GM18517 (cell line): Measurements from ENCODE around the gene CD151.

Experiments used
- ATAC-seq: cut with Tn5 transposase; IDR thresholded peaks from one replicate; pipeline ENCODE4 v1.9.1; 2021; ENCODE audit warnings: mild to moderate bottlenecking, moderate library complexity; ENCODE audit not compliant: unreplicated experiment

CD151 gene

DNA sequence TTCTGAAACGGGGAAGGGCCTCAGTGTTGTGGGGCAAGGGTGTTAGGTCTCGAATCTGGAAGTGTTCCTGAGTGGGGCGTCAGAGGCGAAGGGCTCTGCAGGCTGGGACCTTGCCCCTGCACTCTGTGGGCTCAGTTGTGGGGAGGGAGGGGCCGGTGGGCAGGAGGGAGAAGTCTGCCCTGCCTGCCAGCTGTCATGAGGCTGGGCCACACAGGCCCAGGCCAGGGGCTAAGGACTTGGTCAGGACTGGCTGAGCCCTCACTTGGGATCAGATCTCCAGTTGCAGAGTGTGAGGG lies 4.9 kb upstream of the CD151 start, which contains the start of gene CRACR2B:
CRACR2B (plus strand) TSS at position 23 of the 296 bp plus-strand sequence. CDS start 689 bp downstream, outside the sequence.
- no peak for ATAC-seq

- no peak for ATAC-seq
Measured at GRCh38 chr11:828506-829175, 4.1 kb upstream of the CD151 start.

DNA sequence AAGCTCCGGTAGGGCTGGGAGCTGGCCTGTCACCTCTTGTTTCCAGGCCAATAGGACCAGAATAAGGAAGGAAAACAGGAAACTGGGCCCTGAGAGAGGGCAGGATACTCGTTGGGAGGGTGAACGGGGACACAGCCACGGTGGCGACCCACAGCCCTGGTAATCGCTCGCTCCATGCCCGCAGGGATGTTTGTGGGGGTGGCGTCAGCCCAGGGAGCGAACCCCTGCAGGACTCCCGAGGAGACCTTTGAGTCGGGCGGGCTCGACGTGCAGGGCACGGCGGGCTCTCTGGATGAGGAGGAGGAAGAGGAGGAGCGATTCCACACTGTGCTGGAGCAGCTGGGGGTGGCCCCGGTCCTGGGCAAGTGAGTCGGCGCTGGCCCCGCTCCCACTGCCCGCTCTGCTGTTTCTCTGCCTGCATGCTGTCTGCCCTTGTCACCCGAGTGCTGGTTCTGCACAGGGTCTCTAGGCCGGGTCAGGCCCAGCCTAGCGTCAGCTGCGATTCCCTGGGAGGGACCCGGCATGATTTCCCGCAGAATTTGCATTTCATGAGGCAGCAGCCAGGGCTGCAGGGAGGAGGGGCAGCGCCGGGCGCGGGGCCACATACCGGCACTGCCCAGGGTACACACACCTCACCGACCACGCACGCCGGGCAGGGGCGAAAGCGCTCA lies 3.4 kb upstream of the CD151 start:
- ATAC-seq: no peak

- ATAC-seq: no peak
Measured at GRCh38 chr11:829847-830294, 2.9 kb upstream of the CD151 start.

DNA sequence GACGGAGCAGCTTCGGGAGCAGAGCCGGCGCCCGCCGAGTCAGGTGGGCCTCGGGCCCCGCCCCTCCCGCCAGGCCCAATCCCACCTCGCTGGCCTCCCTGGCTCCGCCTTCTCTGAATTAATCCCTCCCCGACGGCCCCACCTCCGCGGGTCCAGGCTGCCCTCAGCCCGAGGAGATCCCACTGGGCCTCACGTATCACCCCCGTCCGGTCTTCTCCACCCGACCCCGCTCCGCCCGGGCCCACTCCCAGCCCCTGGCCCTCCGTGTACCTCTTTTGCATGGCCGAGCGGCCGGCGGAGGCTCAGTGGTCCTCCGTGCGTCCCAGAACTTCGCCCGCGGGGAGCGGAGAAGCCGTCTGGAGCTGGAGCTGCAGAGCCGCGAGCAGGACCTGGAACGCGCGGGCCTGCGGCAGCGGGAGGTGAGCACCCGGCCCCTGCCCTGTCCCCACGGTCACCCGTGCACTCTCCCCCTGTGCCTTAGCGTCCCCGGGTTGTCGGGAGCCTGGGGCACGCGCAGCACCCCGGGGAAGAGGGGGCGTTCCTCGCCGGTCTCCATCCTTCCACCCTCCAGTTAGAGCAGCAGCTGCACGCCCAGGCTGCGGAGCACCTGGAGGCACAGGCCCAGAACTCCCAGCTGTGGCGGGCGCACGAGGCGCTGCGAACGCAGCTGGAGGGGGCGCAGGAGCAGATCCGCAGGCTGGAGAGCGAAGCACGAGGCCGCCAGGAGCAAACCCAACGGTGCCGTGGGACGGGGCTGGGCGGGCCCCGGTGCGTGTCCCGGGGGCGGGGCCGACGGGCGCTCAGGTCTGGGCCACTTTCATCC lies 2.2 kb upstream of the CD151 start:
- ATAC-seq: no peak

DNA sequence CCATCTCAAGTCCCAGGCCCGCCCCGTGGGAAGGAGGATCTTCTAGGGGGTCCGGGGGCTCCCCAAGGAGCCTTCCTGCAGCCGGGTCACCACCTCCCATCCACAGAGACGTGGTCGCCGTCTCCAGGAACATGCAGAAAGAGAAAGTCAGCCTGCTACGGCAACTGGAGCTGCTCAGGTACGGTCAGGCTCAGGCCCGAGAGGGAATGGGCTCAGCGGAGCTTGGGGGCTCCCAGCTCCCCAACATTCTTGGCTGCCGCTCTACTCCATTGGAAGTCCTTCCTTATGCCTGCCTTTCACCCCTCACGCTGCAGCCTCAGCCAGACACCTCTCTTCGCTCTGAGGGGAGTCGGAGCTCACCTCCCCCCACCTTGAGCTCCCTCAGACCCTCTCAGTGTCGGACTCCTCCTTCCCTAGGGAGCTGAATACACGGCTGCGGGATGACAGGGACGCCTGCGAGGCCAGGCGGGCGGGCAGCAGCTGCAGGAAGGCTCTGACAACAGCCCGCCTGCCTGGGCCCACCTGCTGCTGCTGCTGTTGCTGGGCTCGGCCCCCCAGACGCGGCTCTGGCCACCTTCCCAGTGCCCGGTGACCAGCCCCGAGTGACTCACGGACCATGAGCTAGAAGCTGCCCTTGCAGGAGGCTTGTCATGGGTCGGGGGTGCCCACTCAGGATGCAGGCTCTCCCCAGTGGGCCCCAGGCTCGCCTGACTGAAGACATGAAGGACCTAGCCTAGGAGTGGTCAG lies 1.5 kb upstream of the CD151 start:
- no peak for ATAC-seq

GRCh38 chr11:831961-832528 lies 707 bp upstream of the CD151 start:
- no peak for ATAC-seq

- ATAC-seq: no peak
Measured at GRCh38 chr11:833114-833791, 501 bp downstream of the CD151 start.

- ATAC-seq: no peak
Measured at GRCh38 chr11:833849-834311, 1.1 kb downstream of the CD151 start.

GRCh38 chr11:834371-835316 lies 1.9 kb downstream of the CD151 start:
- ATAC-seq: no peak

GRCh38 chr11:836274-836673 lies 3.5 kb downstream of the CD151 start:
- ATAC-seq: no peak

- no peak for ATAC-seq
Measured at GRCh38 chr11:836700-837099, 3.9 kb downstream of the CD151 start.

DNA sequence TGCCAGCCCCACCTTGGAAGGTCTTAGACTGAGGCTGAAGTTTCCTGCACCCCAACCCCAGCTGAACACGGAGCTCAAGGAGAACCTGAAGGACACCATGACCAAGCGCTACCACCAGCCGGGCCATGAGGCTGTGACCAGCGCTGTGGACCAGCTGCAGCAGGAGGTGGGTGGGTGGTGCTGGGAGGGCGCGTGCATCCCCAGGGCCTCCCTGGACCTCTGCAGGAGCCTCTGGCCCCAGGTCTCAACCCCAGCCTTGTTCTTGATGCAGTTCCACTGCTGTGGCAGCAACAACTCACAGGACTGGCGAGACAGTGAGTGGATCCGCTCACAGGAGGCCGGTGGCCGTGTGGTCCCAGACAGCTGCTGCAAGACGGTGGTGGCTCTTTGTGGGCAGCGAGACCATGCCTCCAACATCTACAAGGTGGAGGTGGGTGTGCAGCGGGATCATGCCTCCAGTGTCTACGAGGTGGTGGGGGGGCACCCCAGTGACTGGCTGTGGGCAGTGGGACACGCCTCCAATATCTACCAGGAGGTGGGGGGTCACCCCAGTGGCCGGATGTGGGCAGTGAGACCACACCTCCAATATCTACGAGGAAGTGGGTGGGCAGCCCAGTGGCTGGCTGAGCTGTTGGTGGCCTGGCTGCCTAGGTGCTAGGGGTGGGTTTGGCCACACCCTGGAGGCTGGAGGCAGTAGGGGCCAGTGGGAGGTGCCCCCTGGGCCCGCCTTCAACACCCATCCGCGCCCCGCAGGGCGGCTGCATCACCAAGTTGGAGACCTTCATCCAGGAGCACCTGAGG lies 4.6 kb downstream of the CD151 start:
- no peak for ATAC-seq

DNA sequence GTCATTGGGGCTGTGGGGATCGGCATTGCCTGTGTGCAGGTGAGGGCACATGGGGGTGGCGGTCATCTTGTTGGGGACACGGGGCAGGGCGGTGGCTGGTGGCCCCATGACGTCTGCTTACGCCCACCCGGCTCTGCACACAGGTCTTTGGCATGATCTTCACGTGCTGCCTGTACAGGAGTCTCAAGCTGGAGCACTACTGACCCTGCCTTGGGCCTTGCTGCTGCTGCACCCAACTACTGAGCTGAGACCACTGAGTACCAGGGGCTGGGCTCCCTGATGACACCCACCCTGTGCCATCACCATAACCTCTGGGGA lies 5.2 kb downstream of the CD151 start:
- ATAC-seq: no peak

- ATAC-seq: no peak
Measured at GRCh38 chr11:838441-839279, 5.9 kb downstream of the CD151 start.

- no peak for ATAC-seq
Measured at GRCh38 chr11:839280-839623, 6.5 kb downstream of the CD151 start.

DNA sequence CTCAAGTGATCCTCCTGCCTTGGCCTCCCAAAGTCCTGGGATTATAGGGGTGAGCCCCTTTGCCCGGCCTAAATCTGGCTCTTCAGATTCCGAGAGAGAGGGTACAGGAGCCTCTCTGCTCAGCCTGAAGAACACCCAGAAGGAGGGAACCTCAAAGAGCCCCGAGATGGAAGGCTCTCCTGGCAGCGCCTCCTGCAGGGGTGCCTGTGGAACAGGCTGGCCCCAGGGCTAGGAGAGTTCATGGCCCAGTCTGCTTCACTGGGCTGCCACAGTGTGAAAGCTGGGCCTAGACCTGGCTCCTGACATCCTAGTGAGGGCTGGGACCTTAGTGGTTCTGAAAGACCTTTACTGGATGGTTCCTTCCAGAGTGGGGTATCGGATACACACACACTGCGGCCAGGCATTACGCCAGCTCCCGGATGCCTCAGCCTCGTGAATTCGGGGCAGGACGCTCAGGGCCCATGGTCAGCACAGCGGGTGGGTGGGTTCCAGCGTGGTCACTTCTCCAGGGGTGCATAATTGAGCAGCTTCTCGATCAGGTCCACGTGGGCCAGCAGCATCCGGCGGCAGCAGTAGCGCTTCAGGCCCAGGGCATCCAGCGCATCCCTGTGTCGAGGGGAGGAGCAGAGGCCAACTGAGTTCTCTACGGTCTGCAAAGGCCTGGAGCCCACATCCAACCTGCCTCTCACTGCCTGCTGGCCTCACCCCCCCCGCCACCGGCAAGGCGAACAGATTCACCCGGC lies 7.3 kb downstream of the CD151 start:
- ATAC-seq: no peak
